UCSD-AML1 (cell line): ENCODE results near the gene PRR15.

Experiments
- DNase-seq: peaks from one replicate; lab custom pipeline; 2025; ENCODE audit not compliant: unreplicated experiment; lab: John Stamatoyannopoulos, UW

The PRR15 gene

GRCh38 chr7:29567174-29567573 is 3.5 kb downstream of the PRR15 start:
- DNase-seq = no peak

GRCh38 chr7:29569648-29570047 is 6.0 kb downstream of the PRR15 start:
- no peak for DNase-seq

GRCh38 chr7:29572558-29572957 is 8.9 kb downstream of the PRR15 start:
- DNase-seq = no peak

- no peak for DNase-seq
Measured at GRCh38 chr7:29573567-29573966, 9.9 kb downstream of the PRR15 start.

- peak; percentile 7 for DNase-seq
Measured at GRCh38 chr7:29574659-29575058, 11.0 kb downstream of the PRR15 start.

- no peak for DNase-seq
Measured at GRCh38 chr7:29587195-29587808, 23.7 kb downstream of the PRR15 start.

- DNase-seq = no peak
Measured at GRCh38 chr7:29588212-29588611, 24.6 kb downstream of the PRR15 start.

- DNase-seq = peak; percentile 6
Measured at GRCh38 chr7:29588900-29589696, 25.5 kb downstream of the PRR15 start.

GRCh38 chr7:29592866-29593265 is 29.2 kb downstream of the PRR15 start:
- no peak for DNase-seq

- no peak for DNase-seq
Measured at GRCh38 chr7:29593459-29593858, 29.8 kb downstream of the PRR15 start.

- no peak for DNase-seq
Measured at GRCh38 chr7:29596593-29597178, 33.1 kb downstream of the PRR15 start.

- DNase-seq = no peak
Measured at GRCh38 chr7:29597266-29597665, 33.6 kb downstream of the PRR15 start.

- DNase-seq = no peak
Measured at GRCh38 chr7:29598137-29598536, 34.5 kb downstream of the PRR15 start.

GRCh38 chr7:29598613-29599012 is 35.0 kb downstream of the PRR15 start:
- no peak for DNase-seq

- DNase-seq = no peak
Measured at GRCh38 chr7:29599026-29599425, 35.4 kb downstream of the PRR15 start.

GRCh38 chr7:29600661-29601060 is 37.0 kb downstream of the PRR15 start:
- no peak for DNase-seq

- DNase-seq = no peak
Measured at GRCh38 chr7:29604052-29604451, 40.4 kb downstream of the PRR15 start.

GRCh38 chr7:29604702-29605101 is 41.1 kb downstream of the PRR15 start:
- DNase-seq = no peak

GRCh38 chr7:29605671-29606070 is 42.0 kb downstream of the PRR15 start:
- no peak for DNase-seq

GRCh38 chr7:29606287-29606721 is 42.7 kb downstream of the PRR15 start:
- DNase-seq = no peak

- no peak for DNase-seq
Measured at GRCh38 chr7:29606830-29607229, 43.2 kb downstream of the PRR15 start.

- no peak for DNase-seq
Measured at GRCh38 chr7:29607259-29607658, 43.6 kb downstream of the PRR15 start.
